HG02798 (cell line): Measurements from ENCODE around the gene LRIG1.

Experiments used
- ATAC-seq: cut with Tn5 transposase; IDR thresholded peaks from one replicate; pipeline ENCODE4 v1.9.1; 2021; ENCODE audit warnings: mild to moderate bottlenecking; ENCODE audit not compliant: unreplicated experiment, poor library complexity

The LRIG1 gene

GRCh38 chr3:66472313-66473134 is 28.3 kb downstream of the LRIG1 start:
- peak; percentile 57 for ATAC-seq

- no peak for ATAC-seq
Observed at GRCh38 chr3:66470956-66471686, 29.7 kb downstream of the LRIG1 start.

GRCh38 chr3:66470285-66470684 is 30.5 kb downstream of the LRIG1 start:
- ATAC-seq, result no peak

- ATAC-seq, result peak; percentile 68
Observed at GRCh38 chr3:66469220-66469640, 31.6 kb downstream of the LRIG1 start.

GRCh38 chr3:66467996-66468735 is 32.7 kb downstream of the LRIG1 start:
- no peak for ATAC-seq

- ATAC-seq, result no peak
Observed at GRCh38 chr3:66466606-66467270, 34.1 kb downstream of the LRIG1 start.

GRCh38 chr3:66465587-66465986 is 35.2 kb downstream of the LRIG1 start:
- ATAC-seq, result no peak

GRCh38 chr3:66465034-66465433 is 35.8 kb downstream of the LRIG1 start:
- no peak for ATAC-seq

- ATAC-seq, result no peak
Observed at GRCh38 chr3:66464512-66464894, 36.3 kb downstream of the LRIG1 start.

- no peak for ATAC-seq
Observed at GRCh38 chr3:66463730-66464511, 36.9 kb downstream of the LRIG1 start.

GRCh38 chr3:66463054-66463631 is 37.7 kb downstream of the LRIG1 start:
- no peak for ATAC-seq

GRCh38 chr3:66457252-66457651 is 43.6 kb downstream of the LRIG1 start:
- ATAC-seq, result no peak

GRCh38 chr3:66456711-66457173 is 44.1 kb downstream of the LRIG1 start:
- peak; percentile 39 for ATAC-seq

- no peak for ATAC-seq
Observed at GRCh38 chr3:66454464-66454859, 46.4 kb downstream of the LRIG1 start.

GRCh38 chr3:66453651-66454463 is 47.0 kb downstream of the LRIG1 start:
- ATAC-seq, result no peak

GRCh38 chr3:66452303-66453011 is 48.4 kb downstream of the LRIG1 start:
- no peak for ATAC-seq

- ATAC-seq, result no peak
Observed at GRCh38 chr3:66451766-66452165, 49.1 kb downstream of the LRIG1 start.
